HCT116 (cell line): ENCODE results near the gene CNTN4. TPM values are rescaled to one million over a fixed set of nuclear protein-coding genes. Genes with fewer than 3 reads are reported as not detected.

Source experiments
- ATAC-seq: fragments of 200-7000 bp; cut with Tn5 transposase; 2 replicates; pipeline ENCODE4 v1.9.1; 2020; ENCODE audit warnings: mild to moderate bottlenecking, moderate library complexity
- BruUV-seq: library from RNA; stranded (reverse); fragments of 400-500 nt; replicated peaks from 2 replicates; lab custom pipeline; 2021; lab: Mats Ljungman, UMichigan
- CTCF ChIA-PET: fragments of 300-600 bp; sonication (Branson Sonifier 250); formaldehyde crosslinking; loops from one replicate; lab custom pipeline; 2021; ENCODE audit warnings: antibody characterized with exemption; lab: Charles Lee
- POLR2A ChIA-PET: fragments of 300-600, 350-600 bp; sonication (Branson Sonifier 250); formaldehyde crosslinking; loops from one replicate; lab custom pipeline; 2021; ENCODE audit warnings: antibody characterized with exemption; lab: Charles Lee
- RAD21 ChIA-PET, 2 experiments: fragments of 300-600 bp; sonication (Branson Sonifier 250); formaldehyde crosslinking; loops; one replicate each; lab custom pipeline; 2023; ENCODE audit warnings: low total read pairs in 2 of 2; ENCODE audit not compliant: uncharacterized antibody in 2 of 2, unreplicated experiment in 2 of 2, low non-redundant PET in 1 of 2; lab: Charles Lee
- DNase-seq: peaks from one replicate; pipeline ENCODE4 v3.0.0-alpha.2; 2010; ENCODE audit warnings: low read depth, low spot score
- H2AFZ ChIP-seq: fragments of 200-600 bp; shearing (Covaris generic), sonication (generic); 2 replicates; pipeline ENCODE4 v1.6.1; 2017; ENCODE audit warnings: low read depth, mixed run types, mixed read lengths, antibody characterized with exemption, low read length; ENCODE audit not compliant: poor library complexity, severe bottlenecking
- H3K27ac ChIP-seq: 2 replicates; pipeline ENCODE4 v1.5.1; 2012; ENCODE audit warnings: low read depth, low read length
- H3K27me3 ChIP-seq: fragments of 200-600 bp; sonication (generic); 2 replicates; pipeline ENCODE4 v1.6.1; 2016; ENCODE audit warnings: mixed run types, low read length, mixed read lengths; ENCODE audit not compliant: insufficient read depth
- H3K36me3 ChIP-seq, 2 experiments: fragments of 200-500 bp in 1 of 2; fragments of 200-600 bp in 1 of 2; sonication (Bioruptor generic) in 1 of 2; sonication (generic) in 1 of 2; 2 replicates each; pipeline versions ENCODE4 v1.5.1 to v1.6.1; 2014 to 2016; ENCODE audit warnings: low read length in 2 of 2, inconsistent platforms in 1 of 2, mixed read lengths in 1 of 2, mixed run types in 1 of 2; ENCODE audit not compliant: insufficient read depth in 2 of 2, control insufficient read depth in 1 of 2
- H3K4me1 ChIP-seq, 2 experiments: fragments of 200-600 bp in 1 of 2; sonication (generic) in 1 of 2; 2 replicates each; pipeline versions ENCODE4 v1.5.1 to v1.6.1; 2012 to 2017; ENCODE audit warnings: low read length in 2 of 2, inconsistent platforms in 1 of 2, mild to moderate bottlenecking in 1 of 2, mixed read lengths in 1 of 2, mixed run types in 1 of 2, moderate library complexity in 1 of 2; ENCODE audit not compliant: insufficient read depth in 2 of 2, control insufficient read depth in 1 of 2
- H3K4me2 ChIP-seq: fragments of 200-600 bp; sonication (generic); 2 replicates; pipeline ENCODE4 v1.6.1; 2017; ENCODE audit warnings: mixed run types, low read length, mixed read lengths
- H3K4me3 ChIP-seq, 2 experiments: fragments of 200-600 bp in 1 of 2; sonication (generic) in 1 of 2; replicated peaks in 1 of 2; 2 replicates each; pipeline ENCODE4 v1.5.1; 2011 to 2016; ENCODE audit warnings: low read length in 2 of 2, control low read depth in 1 of 2, low read depth in 1 of 2, mild to moderate bottlenecking in 1 of 2, mixed read lengths in 1 of 2, mixed run types in 1 of 2
- H3K79me2 ChIP-seq: fragments of 200-600 bp; sonication (generic); 2 replicates; pipeline ENCODE4 v1.6.1; 2017; ENCODE audit warnings: mild to moderate bottlenecking, mixed run types, low read length, moderate library complexity, mixed read lengths; ENCODE audit not compliant: insufficient read depth
- H3K9ac ChIP-seq: fragments of 200-600 bp; sonication (generic); 2 replicates; pipeline ENCODE4 v1.6.1; 2016; ENCODE audit warnings: low read length, mixed read lengths
- H3K9me2 ChIP-seq: fragments of 200-600 bp; sonication (generic), shearing (Covaris generic); 2 replicates; pipeline ENCODE4 v1.6.1; 2017; ENCODE audit warnings: mixed run types, mild to moderate bottlenecking, moderate library complexity; ENCODE audit not compliant: insufficient read depth
- H3K9me3 ChIP-seq, 2 experiments: fragments of 200-500 bp in 1 of 2; fragments of 200-600 bp in 1 of 2; sonication (Bioruptor generic) in 1 of 2; sonication (generic) in 1 of 2; 2 replicates each; pipeline ENCODE4 v1.6.1; 2014 to 2017; ENCODE audit warnings: low read length in 2 of 2, mixed read lengths in 2 of 2, inconsistent platforms in 1 of 2, low read depth in 1 of 2, mild to moderate bottlenecking in 1 of 2, mixed run types in 1 of 2, moderate library complexity in 1 of 2; ENCODE audit not compliant: control insufficient read depth in 1 of 2, insufficient read depth in 1 of 2
- H4K20me1 ChIP-seq: fragments of 200-600 bp; sonication (generic), shearing (Covaris generic); 2 replicates; pipeline ENCODE4 v1.6.1; 2017; ENCODE audit warnings: mixed run types, mild to moderate bottlenecking, moderate library complexity; ENCODE audit not compliant: insufficient read depth
- CEBPB ChIP-seq: IDR thresholded peaks from 2 replicates; pipeline ENCODE4 v1.6.1; 2012; ENCODE audit warnings: low read depth
- EGR1 ChIP-seq: IDR thresholded peaks from 2 replicates; pipeline ENCODE4 v1.6.1; 2012; ENCODE audit warnings: low read depth
- ELF1 ChIP-seq: IDR thresholded peaks from 2 replicates; pipeline ENCODE4 v1.6.1; 2012; ENCODE audit warnings: low read depth, borderline replicate concordance
- EZH2phosphoT487 ChIP-seq: fragments of 200-600 bp; IDR thresholded peaks from 2 replicates; pipeline ENCODE4 v1.6.1; 2018; ENCODE audit warnings: antibody characterized with exemption, borderline replicate concordance
- FOSL1 ChIP-seq: IDR thresholded peaks from 2 replicates; pipeline ENCODE4 v1.6.1; 2012; ENCODE audit warnings: low read depth
- JUND ChIP-seq: IDR thresholded peaks from 2 replicates; pipeline ENCODE4 v1.6.1; 2012
- POLR2AphosphoS5 ChIP-seq: IDR thresholded peaks from 2 replicates; pipeline ENCODE4 v1.6.1; 2011; ENCODE audit warnings: mild to moderate bottlenecking, low read depth, low read length, moderate library complexity
- SP1 ChIP-seq: IDR thresholded peaks from 2 replicates; pipeline ENCODE4 v1.6.1; 2012; ENCODE audit warnings: low read depth
- intact Hi-C: fragments of 100-400 bp; cut with micrococcal nuclease; formaldehyde crosslinking; loops from 2 replicates; pipeline ENCODE4 v1.10.0; 2022
- total RNA-seq: library from RNA; stranded (reverse); gene quantifications from one replicate; pipeline ENCODE4 v1.2.1, GENCODE V29; 2021; ENCODE audit not compliant: unreplicated experiment
- TF ChIP-seq, protein P1 (sequence below): IDR thresholded peaks from 2 replicates; pipeline ENCODE4 v1.6.1; 2012
- TF ChIP-seq, protein P2 (sequence below), 3 experiments: fragments of 200-600 bp in 1 of 3; sonication (generic) in 1 of 3; IDR thresholded peaks in 2 of 3; conservative IDR thresholded peaks in 1 of 3; 2 replicates each; pipeline ENCODE4 v1.5.1; 2012 to 2017; ENCODE audit warnings: low read depth in 2 of 3, low read length in 2 of 3, antibody characterized with exemption in 1 of 3, borderline replicate concordance in 1 of 3, control low read depth in 1 of 3, mild to moderate bottlenecking in 1 of 3, mixed read lengths in 1 of 3, mixed run types in 1 of 3, moderate library complexity in 1 of 3; ENCODE audit not compliant: insufficient read depth in 1 of 3

Gene CNTN4
- total RNA-seq, 1 experiment from 2014 or later = not detected

DNA sequence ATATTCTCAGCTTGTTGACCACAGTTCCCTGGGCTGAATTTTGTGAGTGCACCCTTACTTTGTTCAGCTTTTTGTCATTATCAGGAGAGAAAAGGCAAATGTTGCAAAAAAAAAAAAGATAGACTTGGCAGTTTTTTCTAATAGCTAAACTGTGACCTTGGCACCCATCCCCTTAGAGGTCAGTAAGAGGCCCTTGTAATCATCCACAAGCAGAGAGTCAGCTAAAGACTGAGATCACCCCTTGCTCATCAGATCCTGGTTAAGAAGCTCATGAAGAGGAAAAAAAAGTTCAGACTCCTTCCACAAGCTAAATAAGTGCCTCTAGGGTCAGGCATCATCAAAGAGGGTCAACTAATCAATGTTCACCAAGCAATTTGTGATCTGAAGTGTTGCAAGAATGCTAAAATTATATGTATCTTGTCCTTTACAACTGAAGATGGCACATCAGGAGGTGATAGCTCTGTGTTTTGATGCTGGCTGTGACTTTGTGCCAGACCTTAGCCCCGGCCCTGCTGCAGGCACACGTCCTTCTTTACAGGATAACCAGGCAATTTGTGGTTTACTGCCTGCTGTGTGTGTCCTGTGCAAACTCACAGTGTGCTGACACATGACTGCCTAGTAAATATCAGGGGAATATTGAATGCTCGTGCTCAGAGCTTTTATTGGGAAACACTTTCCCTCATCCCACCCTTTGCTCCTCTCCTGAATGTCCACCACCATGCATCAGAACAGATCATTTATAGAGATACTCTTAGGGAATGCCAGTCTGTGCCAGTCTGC lies 748.6 kb downstream of the CNTN4 start:
- no peak overlapping the region for H3K4me2 ChIP-seq
- H3K9me2 ChIP-seq = no peaks in the 10 kb centered on the region
- POLR2A ChIA-PET = no interaction called here
- no peak for DNase-seq
- no peak overlapping the region for H3K4me3 ChIP-seq
- RAD21 ChIA-PET = no interaction called here
- intact Hi-C loops = no loop called here
- no peak overlapping the region for H2AFZ ChIP-seq
- H3K9ac ChIP-seq = no peak overlapping the region
- no peaks in the 10 kb centered on the region for H3K4me1 ChIP-seq
- peaks cover 0 to 6% of the 10 kb centered on the region in 2 experiments; a peak in 2 of 4 replicates for H3K9me3 ChIP-seq
- no peak overlapping the region for H3K27ac ChIP-seq
- TF ChIP-seq JUND = no peak
- no peak for TF ChIP-seq CEBPB
- TF ChIP-seq ELF1 = no peak
- TF ChIP-seq EZH2phosphoT487 = no peak
- TF ChIP-seq, all 23 proteins: peak for 0
- H3K79me2 ChIP-seq = no peaks in the 10 kb centered on the region
- H3K27me3 ChIP-seq = no peaks in the 10 kb centered on the region
- no peaks in the 10 kb centered on the region for H3K36me3 ChIP-seq
- no peaks in the 10 kb centered on the region for H4K20me1 ChIP-seq
- CTCF ChIA-PET = no interaction called here
- no peak for ATAC-seq
- BruUV-seq = no TSS peak

- no peaks in the 10 kb centered on the region for H3K9me2 ChIP-seq
- H3K4me1 ChIP-seq = no peaks in the 10 kb centered on the region
- intact Hi-C loops = no loop called here
- no peak overlapping the region for H3K27ac ChIP-seq
- H3K4me2 ChIP-seq = no peak overlapping the region
- no peak overlapping the region for H3K4me3 ChIP-seq
- TF ChIP-seq, protein P1, sequence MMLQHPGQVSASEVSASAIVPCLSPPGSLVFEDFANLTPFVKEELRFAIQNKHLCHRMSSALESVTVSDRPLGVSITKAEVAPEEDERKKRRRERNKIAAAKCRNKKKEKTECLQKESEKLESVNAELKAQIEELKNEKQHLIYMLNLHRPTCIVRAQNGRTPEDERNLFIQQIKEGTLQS = no peak
- TF ChIP-seq, protein P2, sequence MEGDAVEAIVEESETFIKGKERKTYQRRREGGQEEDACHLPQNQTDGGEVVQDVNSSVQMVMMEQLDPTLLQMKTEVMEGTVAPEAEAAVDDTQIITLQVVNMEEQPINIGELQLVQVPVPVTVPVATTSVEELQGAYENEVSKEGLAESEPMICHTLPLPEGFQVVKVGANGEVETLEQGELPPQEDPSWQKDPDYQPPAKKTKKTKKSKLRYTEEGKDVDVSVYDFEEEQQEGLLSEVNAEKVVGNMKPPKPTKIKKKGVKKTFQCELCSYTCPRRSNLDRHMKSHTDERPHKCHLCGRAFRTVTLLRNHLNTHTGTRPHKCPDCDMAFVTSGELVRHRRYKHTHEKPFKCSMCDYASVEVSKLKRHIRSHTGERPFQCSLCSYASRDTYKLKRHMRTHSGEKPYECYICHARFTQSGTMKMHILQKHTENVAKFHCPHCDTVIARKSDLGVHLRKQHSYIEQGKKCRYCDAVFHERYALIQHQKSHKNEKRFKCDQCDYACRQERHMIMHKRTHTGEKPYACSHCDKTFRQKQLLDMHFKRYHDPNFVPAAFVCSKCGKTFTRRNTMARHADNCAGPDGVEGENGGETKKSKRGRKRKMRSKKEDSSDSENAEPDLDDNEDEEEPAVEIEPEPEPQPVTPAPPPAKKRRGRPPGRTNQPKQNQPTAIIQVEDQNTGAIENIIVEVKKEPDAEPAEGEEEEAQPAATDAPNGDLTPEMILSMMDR (IDR thresholded peaks at IDR 0.05 in 2 of 3, conservative IDR thresholded peaks at IDR 0.05 in 1 of 3; ENCODE audit: borderline replicate concordance in 1 of 3, insufficient read depth in 1 of 3, low read depth in 2 of 3, low read length in 2 of 3) = no peak
- TF ChIP-seq POLR2AphosphoS5 = no peak
- TF ChIP-seq SP1 = no peak
- no peak for TF ChIP-seq FOSL1
- TF ChIP-seq EGR1 = no peak
- DNase-seq (no peak), ATAC-seq (no peak)
- H3K36me3 ChIP-seq = no peaks in the 10 kb centered on the region
- peaks cover 0 to 6% of the 10 kb centered on the region in 2 experiments; a peak in 2 of 4 replicates for H3K9me3 ChIP-seq
- ChIA-PET CTCF (no interaction called here), POLR2A (no interaction called here), RAD21 (no interaction called here)
- BruUV-seq = no TSS peak
- no peak overlapping the region for H3K9ac ChIP-seq
- H3K27me3 ChIP-seq = no peaks in the 10 kb centered on the region
- H4K20me1 ChIP-seq = no peaks in the 10 kb centered on the region
- no peaks in the 10 kb centered on the region for H3K79me2 ChIP-seq
- no peak overlapping the region for H2AFZ ChIP-seq
Observed at GRCh38 chr3:2849092-2849491, 750.4 kb downstream of the CNTN4 start.
